KG1 (cell line): ENCODE measurements around the gene KCTD5.
"Not testable (repeated sequence)": the region's sequence is repeated elsewhere in the genome, so short reads cannot be mapped to it uniquely, and the experiment has no call there.

ENCODE experiments used
- DNase-seq: peaks from one replicate; lab custom pipeline; 2025; lab: John Stamatoyannopoulos, UW

Gene KCTD5

GRCh38 chr16:2682209-2683021, at the start of gene KCTD5:
Gene KCTD5 (plus strand): TSS chr16:2682523. CDS start chr16:2682549, 26 bp downstream.
- DNase-seq, result peak; percentile 99

- DNase-seq, result not testable (repeated sequence)
Observed at GRCh38 chr16:2639071-2639721, 43.1 kb upstream of the KCTD5 start.

GRCh38 chr16:2639722-2640072, 42.6 kb upstream of the KCTD5 start:
- DNase-seq, result not testable (repeated sequence)

- not testable (repeated sequence) for DNase-seq
Observed at GRCh38 chr16:2642561-2642960, 39.8 kb upstream of the KCTD5 start.

GRCh38 chr16:2644754-2645453, 37.4 kb upstream of the KCTD5 start:
- DNase-seq, result not testable (repeated sequence)

GRCh38 chr16:2651268-2651871, 31.0 kb upstream of the KCTD5 start:
- DNase-seq, result not testable (repeated sequence)

- DNase-seq, result not testable (repeated sequence)
Observed at GRCh38 chr16:2653915-2654314, 28.4 kb upstream of the KCTD5 start.

- not testable (repeated sequence) for DNase-seq
Observed at GRCh38 chr16:2654949-2655348, 27.4 kb upstream of the KCTD5 start.

GRCh38 chr16:2656985-2657384, 25.3 kb upstream of the KCTD5 start:
- no peak for DNase-seq

- not testable (repeated sequence) for DNase-seq
Observed at GRCh38 chr16:2657803-2658202, 24.5 kb upstream of the KCTD5 start.

GRCh38 chr16:2659560-2659959, 22.8 kb upstream of the KCTD5 start:
- not testable (repeated sequence) for DNase-seq

GRCh38 chr16:2660014-2660662, 22.2 kb upstream of the KCTD5 start:
- not testable (repeated sequence) for DNase-seq

- not testable (repeated sequence) for DNase-seq
Observed at GRCh38 chr16:2660755-2661373, 21.5 kb upstream of the KCTD5 start.

GRCh38 chr16:2663553-2664546, 18.5 kb upstream of the KCTD5 start:
- no peak for DNase-seq

GRCh38 chr16:2664574-2664982, 17.7 kb upstream of the KCTD5 start:
- DNase-seq, result no peak

- not testable (repeated sequence) for DNase-seq
Observed at GRCh38 chr16:2666671-2667070, 15.7 kb upstream of the KCTD5 start.

- not testable (repeated sequence) for DNase-seq
Observed at GRCh38 chr16:2669587-2669986, 12.7 kb upstream of the KCTD5 start.

GRCh38 chr16:2670017-2670416, 12.3 kb upstream of the KCTD5 start:
- DNase-seq, result peak; percentile 36

GRCh38 chr16:2671193-2671592, 11.1 kb upstream of the KCTD5 start:
- DNase-seq, result not testable (repeated sequence)

- no peak for DNase-seq
Observed at GRCh38 chr16:2671741-2672140, 10.6 kb upstream of the KCTD5 start.
